Measurements from ENCODE around the gene PDCD6IP.
A peak's percentile ranks its signal among the peaks of the same experiment; 100 is the strongest.

DNA sequence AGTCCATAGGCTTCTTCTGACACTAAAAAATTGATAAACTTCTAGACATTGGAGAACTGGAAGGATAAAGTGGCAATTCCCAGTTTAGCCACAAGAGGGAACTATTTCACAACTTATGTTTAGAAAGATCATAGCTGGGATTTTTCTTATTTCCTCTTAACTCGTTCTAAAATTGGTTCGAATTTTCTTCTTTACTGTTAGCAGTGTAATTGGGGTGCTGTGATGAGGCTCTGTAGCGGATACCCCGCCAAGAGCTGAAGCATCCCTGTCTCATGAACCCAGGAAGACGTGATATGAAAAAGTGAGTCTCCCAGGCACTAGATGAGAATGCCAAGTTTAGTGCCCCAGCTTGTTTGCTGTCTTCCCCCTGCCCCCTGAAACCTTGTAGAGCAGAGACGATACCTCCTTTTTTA, 85.1 kb downstream of the PDCD6IP start:
- TF ChIP-seq CTCF (IDR thresholded peaks at IDR 0.05 in 8 of 11, conservative IDR thresholded peaks at IDR 0.05 in 3 of 11) (peak; percentile 45 to 88 (median 83)), POLR2A (IDR thresholded peaks at IDR 0.05) (no peak)
